CD1c-positive myeloid dendritic cell (primary cell): Measurements from ENCODE around the gene KCNAB1.
"Not testable (repeated sequence)": the region's sequence is repeated elsewhere in the genome, so short reads cannot be mapped to it uniquely, and the experiment has no call there.

ENCODE experiments used
- DNase-seq: peaks from one replicate; pipeline ENCODE4 v3.0.0-alpha.2; 2016; ENCODE audit errors: extremely low spot score

Gene KCNAB1

GRCh38 chr3:156536524-156537316 lies 416.3 kb downstream of the KCNAB1 start:
- DNase-seq: no peak

- no peak for DNase-seq
Measured at GRCh38 chr3:156539051-156539450, 418.7 kb downstream of the KCNAB1 start.

GRCh38 chr3:156539802-156540201 lies 419.4 kb downstream of the KCNAB1 start:
- no peak for DNase-seq

GRCh38 chr3:156542101-156543042 lies 422.0 kb downstream of the KCNAB1 start:
- DNase-seq: no peak

GRCh38 chr3:156543043-156543555 lies 422.7 kb downstream of the KCNAB1 start:
- DNase-seq: no peak

GRCh38 chr3:156547637-156548036 lies 427.3 kb downstream of the KCNAB1 start:
- DNase-seq: no peak

GRCh38 chr3:156548041-156548687 lies 427.8 kb downstream of the KCNAB1 start:
- no peak for DNase-seq

GRCh38 chr3:156548902-156549301 lies 428.5 kb downstream of the KCNAB1 start:
- DNase-seq: no peak

- DNase-seq: no peak
Measured at GRCh38 chr3:156551261-156551660, 430.9 kb downstream of the KCNAB1 start.

GRCh38 chr3:156551746-156552145 lies 431.4 kb downstream of the KCNAB1 start:
- DNase-seq: peak; percentile 24

GRCh38 chr3:156552973-156553372 lies 432.6 kb downstream of the KCNAB1 start:
- no peak for DNase-seq

GRCh38 chr3:156553705-156554356 lies 433.5 kb downstream of the KCNAB1 start:
- DNase-seq: peak; percentile 31

GRCh38 chr3:156554515-156554841 lies 434.1 kb downstream of the KCNAB1 start:
- no peak for DNase-seq

GRCh38 chr3:156554842-156555687 lies 434.7 kb downstream of the KCNAB1 start, which contains the start of gene SSR3:
SSR3 (minus strand) TSS chr3:156555117; CDS start chr3:156555089, 28 bp downstream.
- peak; percentile 100 for DNase-seq

- no peak for DNase-seq
Measured at GRCh38 chr3:156558389-156558788, 438.0 kb downstream of the KCNAB1 start.

GRCh38 chr3:156559321-156559720 lies 438.9 kb downstream of the KCNAB1 start:
- no peak for DNase-seq

- no peak for DNase-seq
Measured at GRCh38 chr3:156561533-156561932, 441.2 kb downstream of the KCNAB1 start.

- not testable (repeated sequence) for DNase-seq
Measured at GRCh38 chr3:156562486-156562885, 442.1 kb downstream of the KCNAB1 start.

- no peak for DNase-seq
Measured at GRCh38 chr3:156563900-156564682, 443.7 kb downstream of the KCNAB1 start.

GRCh38 chr3:156569016-156569415 lies 448.6 kb downstream of the KCNAB1 start:
- not testable (repeated sequence) for DNase-seq
